ENCODE data around the gene LMO7.

GRCh38 chr13:75652726-75653125 lies 16.6 kb downstream of the LMO7 start:
- TF ChIP-seq, protein P1, sequence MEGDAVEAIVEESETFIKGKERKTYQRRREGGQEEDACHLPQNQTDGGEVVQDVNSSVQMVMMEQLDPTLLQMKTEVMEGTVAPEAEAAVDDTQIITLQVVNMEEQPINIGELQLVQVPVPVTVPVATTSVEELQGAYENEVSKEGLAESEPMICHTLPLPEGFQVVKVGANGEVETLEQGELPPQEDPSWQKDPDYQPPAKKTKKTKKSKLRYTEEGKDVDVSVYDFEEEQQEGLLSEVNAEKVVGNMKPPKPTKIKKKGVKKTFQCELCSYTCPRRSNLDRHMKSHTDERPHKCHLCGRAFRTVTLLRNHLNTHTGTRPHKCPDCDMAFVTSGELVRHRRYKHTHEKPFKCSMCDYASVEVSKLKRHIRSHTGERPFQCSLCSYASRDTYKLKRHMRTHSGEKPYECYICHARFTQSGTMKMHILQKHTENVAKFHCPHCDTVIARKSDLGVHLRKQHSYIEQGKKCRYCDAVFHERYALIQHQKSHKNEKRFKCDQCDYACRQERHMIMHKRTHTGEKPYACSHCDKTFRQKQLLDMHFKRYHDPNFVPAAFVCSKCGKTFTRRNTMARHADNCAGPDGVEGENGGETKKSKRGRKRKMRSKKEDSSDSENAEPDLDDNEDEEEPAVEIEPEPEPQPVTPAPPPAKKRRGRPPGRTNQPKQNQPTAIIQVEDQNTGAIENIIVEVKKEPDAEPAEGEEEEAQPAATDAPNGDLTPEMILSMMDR (IDR thresholded peaks at IDR 0.05; ENCODE audit: low read depth, low read length, missing input control) = no peak
- no peak for TF ChIP-seq TAF1 (conservative IDR thresholded peaks at IDR 0.05)
- TF ChIP-seq, protein P2, sequence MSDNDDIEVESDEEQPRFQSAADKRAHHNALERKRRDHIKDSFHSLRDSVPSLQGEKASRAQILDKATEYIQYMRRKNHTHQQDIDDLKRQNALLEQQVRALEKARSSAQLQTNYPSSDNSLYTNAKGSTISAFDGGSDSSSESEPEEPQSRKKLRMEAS (IDR thresholded peaks at IDR 0.05) = no peak
- TF ChIP-seq GABPA (IDR thresholded peaks at IDR 0.05 in 1 of 2, conservative IDR thresholded peaks at IDR 0.05 in 1 of 2) = no peak
- no peak for TF ChIP-seq SP1 (IDR thresholded peaks at IDR 0.05)
- no peak for TF ChIP-seq FOXA1 (IDR thresholded peaks at IDR 0.05)
- no peak for TF ChIP-seq NR2F2 (IDR thresholded peaks at IDR 0.05)
- TF ChIP-seq RAD21 (IDR thresholded peaks at IDR 0.05) = no peak
- TF ChIP-seq HNF4G (IDR thresholded peaks at IDR 0.05) = no peak
- TF ChIP-seq REST (IDR thresholded peaks at IDR 0.05) = no peak
- TF ChIP-seq JUND (IDR thresholded peaks at IDR 0.05) = no peak
